HG03280 (cell line): ENCODE results near the gene PRSS12.
"Not testable (repeated sequence)": the region's sequence is repeated elsewhere in the genome, so short reads cannot be mapped to it uniquely, and the experiment has no call there.

Experiments
- ATAC-seq: cut with Tn5 transposase; IDR thresholded peaks from one replicate; pipeline ENCODE4 v1.9.1; 2021; ENCODE audit warnings: mild to moderate bottlenecking, moderate library complexity; ENCODE audit not compliant: unreplicated experiment

PRSS12 gene

DNA sequence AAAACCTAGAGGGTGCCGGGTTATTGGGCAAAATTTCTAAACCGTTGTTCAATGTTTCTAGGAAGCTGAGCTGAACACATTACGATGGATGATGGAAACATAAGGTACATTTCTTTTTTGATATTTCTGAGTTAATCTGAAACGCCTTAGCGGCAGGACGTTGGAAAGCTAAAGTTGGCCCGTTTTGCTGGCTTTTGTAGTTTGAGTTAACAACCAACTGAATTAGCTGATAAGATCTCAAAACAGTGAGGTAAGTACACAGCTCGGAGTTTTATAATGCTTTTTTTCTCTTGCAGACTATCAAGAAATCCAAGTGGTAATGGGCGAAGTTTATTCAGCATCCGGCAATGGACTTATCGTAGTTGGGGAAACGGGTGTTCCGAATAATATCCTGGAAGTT, 73.5 kb downstream of the PRSS12 start:
- ATAC-seq, result no peak

DNA sequence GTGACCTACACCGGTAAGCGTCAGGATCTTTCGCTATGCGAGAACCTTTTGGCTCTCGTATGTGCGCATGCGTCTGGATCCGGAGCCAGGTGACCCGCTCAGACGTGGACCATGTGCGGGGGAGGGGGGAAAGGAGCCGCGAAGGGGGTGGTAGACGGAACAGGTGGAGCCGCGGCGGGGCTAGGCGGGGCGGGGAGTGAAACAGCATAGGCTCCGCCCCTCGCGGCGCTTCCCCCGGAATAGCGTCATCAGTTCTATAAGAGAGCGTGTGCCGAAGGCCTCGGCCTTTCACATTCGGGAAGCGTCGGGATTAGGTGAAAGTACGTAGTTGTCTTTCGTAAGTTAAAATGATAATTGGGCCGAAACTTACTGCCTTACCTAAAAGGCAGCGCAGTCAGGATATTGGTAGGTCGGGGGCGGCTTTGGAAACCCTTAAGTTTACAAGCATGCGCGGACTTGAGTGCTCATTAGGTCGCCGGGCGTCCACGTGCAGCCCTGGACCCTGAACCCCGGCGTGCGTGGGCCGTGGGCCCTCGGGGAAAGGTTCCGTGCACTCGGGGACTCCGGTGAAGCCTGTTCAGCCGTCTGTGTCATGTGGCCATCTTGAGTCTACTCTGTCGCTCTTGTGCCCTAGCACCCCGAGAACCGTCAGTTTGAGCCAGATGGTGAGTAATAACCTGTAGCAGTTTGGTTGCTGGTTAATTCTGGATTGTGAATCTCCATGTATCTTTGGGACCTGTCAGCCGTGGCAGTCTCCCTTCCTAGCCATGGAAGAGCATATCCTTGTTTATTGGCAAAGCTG, 74.1 kb downstream of the PRSS12 start:
- ATAC-seq, result peak; percentile 89

GRCh38 chr4:118277243-118277642, 75.6 kb downstream of the PRSS12 start:
- no peak for ATAC-seq

- ATAC-seq, result no peak
These were observed 76.2 kb downstream of the PRSS12 start for GRCh38 chr4:118276580-118276979.

DNA sequence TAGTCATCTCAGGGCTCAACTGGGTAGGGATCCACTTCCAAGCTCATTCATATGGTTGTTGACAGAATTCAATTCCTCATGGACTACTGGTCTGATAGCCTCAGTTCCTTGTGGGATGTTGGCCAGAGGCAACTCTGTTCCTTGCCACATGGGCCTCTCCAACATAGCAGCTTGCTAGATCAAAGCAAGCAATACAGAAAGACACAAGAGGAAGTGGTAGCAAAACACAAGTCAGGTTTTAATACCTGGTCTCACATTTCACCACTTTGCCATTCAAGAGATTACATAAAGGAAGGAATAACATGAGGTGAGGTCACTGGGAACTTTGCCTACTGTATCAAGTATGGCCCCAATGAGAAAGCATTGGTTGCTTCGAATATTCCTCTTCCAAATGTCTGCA, 79.2 kb downstream of the PRSS12 start:
- no peak for ATAC-seq

GRCh38 chr4:118271788-118272187, 81.0 kb downstream of the PRSS12 start:
- ATAC-seq, result no peak

- peak; percentile 63 for ATAC-seq
These were observed 82.3 kb downstream of the PRSS12 start for GRCh38 chr4:118270492-118270891.

DNA sequence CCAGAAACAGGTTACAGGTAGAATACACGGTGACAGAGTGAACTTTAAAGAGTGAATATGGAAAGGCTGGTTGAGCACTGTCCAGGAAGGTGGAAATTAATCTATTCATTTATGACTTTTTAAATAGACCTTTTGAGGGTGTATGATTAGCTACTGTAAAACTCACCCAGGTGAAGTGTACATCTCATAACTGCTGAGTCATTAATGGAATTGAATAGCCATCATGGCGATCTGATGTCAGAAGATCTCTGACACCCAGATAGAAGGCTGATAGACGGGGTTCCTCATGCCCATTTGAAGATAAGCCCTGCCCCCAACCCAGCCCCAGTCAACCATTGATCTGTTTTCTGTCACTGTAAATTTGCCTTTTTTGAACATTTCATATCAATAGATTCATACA, 84.0 kb downstream of the PRSS12 start:
- no peak for ATAC-seq

DNA sequence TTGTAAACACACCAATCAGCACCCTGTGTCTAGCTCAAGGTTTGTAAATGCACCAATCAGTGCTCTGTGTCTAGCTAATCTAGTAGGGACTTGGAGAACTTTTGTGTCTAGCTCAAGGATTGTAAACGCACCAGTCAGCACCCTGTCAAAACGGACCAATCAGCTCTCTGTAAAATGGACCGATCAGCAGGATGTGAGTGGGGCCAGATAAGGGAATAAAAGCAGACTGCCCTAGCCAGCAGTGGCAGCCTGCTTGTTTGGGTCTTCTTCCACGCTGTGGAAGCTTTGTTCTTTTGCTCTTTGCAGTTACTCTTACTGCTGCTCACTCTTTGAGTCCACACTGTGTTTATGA, 86.7 kb downstream of the PRSS12 start:
- ATAC-seq, result not testable (repeated sequence)

DNA sequence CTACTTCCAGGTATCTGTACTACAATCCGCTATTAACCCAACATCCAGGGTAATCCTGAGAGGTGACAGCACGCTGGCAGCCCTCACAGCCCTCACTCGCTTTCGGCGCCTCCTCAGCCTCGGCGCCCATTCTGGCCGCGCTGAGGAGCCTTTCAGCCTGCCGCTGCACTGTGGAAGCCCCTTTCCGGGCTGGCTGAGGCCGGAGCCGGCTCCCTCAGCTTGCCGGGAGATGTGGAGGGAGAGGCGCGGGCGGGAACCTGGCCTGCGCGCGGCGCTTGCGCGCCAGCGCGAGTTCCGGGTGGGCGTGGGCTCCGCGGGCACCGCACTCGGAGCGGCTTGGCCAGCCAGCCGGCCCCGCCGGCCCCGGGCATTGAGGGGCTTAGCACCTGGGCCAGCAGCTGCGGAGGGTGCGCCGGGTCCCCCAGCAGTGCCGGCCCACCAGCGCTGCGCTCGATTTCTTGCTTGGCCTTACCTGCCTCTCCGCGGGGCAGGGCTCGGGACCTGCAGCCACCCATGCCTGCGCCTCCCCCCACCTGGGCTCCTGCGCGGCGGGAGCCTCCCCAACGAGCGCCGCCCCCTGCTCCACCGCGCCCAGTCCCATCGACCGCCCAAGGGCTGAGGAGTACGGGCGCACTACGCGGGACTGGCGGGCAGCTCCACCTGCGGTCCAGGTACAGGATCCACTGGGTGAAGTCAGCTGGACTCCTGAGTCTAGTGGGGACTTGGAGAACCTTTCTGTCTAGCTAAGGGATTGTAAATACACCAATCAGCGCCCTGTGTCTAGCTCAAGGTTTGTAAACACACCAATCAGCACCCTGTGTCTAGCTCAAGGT, 87.3 kb downstream of the PRSS12 start:
- no peak for ATAC-seq

DNA sequence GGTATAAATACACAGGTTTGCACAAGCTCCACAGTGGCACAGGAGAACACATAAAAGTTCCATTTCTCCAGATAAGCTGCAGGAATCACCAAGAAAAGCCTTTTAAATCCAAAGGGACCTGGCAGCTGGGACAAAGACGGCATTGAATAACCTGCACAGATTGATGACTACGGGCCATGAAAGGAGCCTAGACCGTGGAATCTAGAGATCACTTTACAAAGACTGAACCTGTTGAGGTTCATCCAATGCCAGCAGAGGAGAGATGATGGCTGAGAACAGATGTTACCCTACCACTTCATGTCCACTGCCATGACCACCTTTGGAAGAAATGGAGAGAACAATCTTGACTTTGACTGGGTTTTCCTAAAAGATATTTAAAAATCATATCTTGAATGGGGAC, 88.7 kb downstream of the PRSS12 start:
- ATAC-seq, result no peak

GRCh38 chr4:118260309-118260708, 92.5 kb downstream of the PRSS12 start:
- no peak for ATAC-seq

DNA sequence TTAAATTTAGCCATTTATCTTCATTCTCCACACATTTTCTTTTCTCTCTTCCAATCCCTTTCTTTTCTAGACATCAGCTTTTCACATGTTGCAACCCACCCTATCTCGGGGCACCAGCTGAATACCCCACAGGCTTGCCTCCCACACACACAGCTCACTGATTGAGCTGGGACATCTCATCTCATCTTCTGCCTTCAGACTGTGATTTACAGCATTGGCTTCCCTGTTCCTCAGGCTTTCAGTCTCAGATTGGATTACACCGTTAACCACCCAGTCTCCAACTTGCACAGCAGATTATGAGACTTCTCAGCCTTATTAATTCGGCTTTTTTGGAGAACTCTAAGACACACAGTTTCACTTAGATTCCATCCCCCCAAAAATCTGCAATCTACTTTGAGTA, 93.7 kb downstream of the PRSS12 start:
- no peak for ATAC-seq

DNA sequence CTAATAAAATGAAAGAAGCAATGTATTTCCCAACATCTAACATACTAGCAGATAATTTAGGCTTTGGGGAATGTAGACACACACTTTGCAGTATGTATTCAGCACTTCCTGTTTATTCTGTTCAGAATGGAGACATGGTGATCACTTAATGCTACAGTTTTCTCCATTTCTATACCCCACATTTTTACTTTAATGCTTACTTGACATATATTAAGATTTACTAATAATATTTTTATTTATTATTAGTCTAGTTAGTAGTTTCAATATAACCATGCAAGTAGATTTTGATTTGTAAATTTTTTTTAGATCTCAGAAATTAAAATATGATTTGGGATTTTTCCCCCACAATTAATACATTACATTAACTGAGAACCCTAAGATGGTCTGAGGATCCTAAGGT, 98.4 kb downstream of the PRSS12 start:
- no peak for ATAC-seq

- no peak for ATAC-seq
These were observed 102.9 kb downstream of the PRSS12 start for GRCh38 chr4:118249890-118250289.

- no peak for ATAC-seq
These were observed 115.3 kb downstream of the PRSS12 start for GRCh38 chr4:118237531-118237930.

DNA sequence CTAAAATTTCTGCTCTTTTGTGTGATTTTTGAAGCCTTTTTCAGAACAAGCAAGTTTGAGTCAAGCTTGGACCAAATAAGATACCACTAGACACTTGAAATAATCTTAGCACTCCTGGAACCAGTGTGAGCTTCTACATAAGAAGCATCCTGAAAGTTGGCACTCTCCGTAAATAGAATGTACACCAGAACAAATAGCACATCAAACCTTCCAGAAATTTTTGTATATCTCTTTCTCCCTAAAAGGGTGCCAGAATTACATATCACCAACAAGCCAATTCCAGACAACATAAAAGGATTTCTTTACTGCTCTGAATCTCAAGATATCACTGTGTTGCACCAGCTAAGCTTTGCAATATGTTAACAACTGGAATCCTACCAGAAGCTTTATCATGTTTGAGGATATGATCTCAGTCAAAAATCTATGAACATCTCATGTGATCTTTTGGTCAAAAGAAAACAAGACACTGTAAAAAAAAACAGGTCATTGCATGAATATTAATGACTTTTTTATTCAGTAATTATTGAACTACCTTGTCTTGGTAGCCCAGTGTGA, 117.2 kb downstream of the PRSS12 start:
- no peak for ATAC-seq
